GM21381 (cell line): Measurements from ENCODE around the gene AGO1.

Experiments used
- ATAC-seq: cut with Tn5 transposase; IDR thresholded peaks from one replicate; pipeline ENCODE4 v1.9.1; 2021; ENCODE audit warnings: mild to moderate bottlenecking, moderate library complexity; ENCODE audit not compliant: unreplicated experiment

AGO1 gene

GRCh38 chr1:35882945-35883634 lies at the start of gene AGO1:
AGO1 (plus strand) TSS chr1:35883209; CDS start chr1:35883422, 213 bp downstream.
- ATAC-seq = peak; percentile 89

GRCh38 chr1:35833395-35833794 lies 49.6 kb upstream of the AGO1 start:
- no peak for ATAC-seq

GRCh38 chr1:35834218-35834617 lies 48.8 kb upstream of the AGO1 start:
- no peak for ATAC-seq

GRCh38 chr1:35835398-35835797 lies 47.6 kb upstream of the AGO1 start:
- ATAC-seq = no peak

GRCh38 chr1:35836734-35837133 lies 46.3 kb upstream of the AGO1 start:
- ATAC-seq = no peak

- ATAC-seq = no peak
Observed at GRCh38 chr1:35838693-35839245, 44.2 kb upstream of the AGO1 start.

GRCh38 chr1:35844826-35845225 lies 38.2 kb upstream of the AGO1 start:
- no peak for ATAC-seq

- ATAC-seq = no peak
Observed at GRCh38 chr1:35845766-35846165, 37.2 kb upstream of the AGO1 start.

- ATAC-seq = no peak
Observed at GRCh38 chr1:35847935-35848565, 35.0 kb upstream of the AGO1 start.

- no peak for ATAC-seq
Observed at GRCh38 chr1:35850051-35850450, 33.0 kb upstream of the AGO1 start.

GRCh38 chr1:35850716-35851115 lies 32.3 kb upstream of the AGO1 start:
- ATAC-seq = no peak

- ATAC-seq = no peak
Observed at GRCh38 chr1:35851132-35851869, 31.7 kb upstream of the AGO1 start.

- ATAC-seq = no peak
Observed at GRCh38 chr1:35852241-35852640, 30.8 kb upstream of the AGO1 start.

- no peak for ATAC-seq
Observed at GRCh38 chr1:35854989-35855700, 27.9 kb upstream of the AGO1 start.

- no peak for ATAC-seq
Observed at GRCh38 chr1:35856964-35857363, 26.0 kb upstream of the AGO1 start.

- no peak for ATAC-seq
Observed at GRCh38 chr1:35857830-35858229, 25.2 kb upstream of the AGO1 start.

GRCh38 chr1:35860696-35861095 lies 22.3 kb upstream of the AGO1 start:
- ATAC-seq = no peak

GRCh38 chr1:35863136-35863535 lies 19.9 kb upstream of the AGO1 start:
- ATAC-seq = no peak

GRCh38 chr1:35863881-35864625 lies 19.0 kb upstream of the AGO1 start:
- ATAC-seq = no peak

GRCh38 chr1:35864813-35865212 lies 18.2 kb upstream of the AGO1 start:
- no peak for ATAC-seq
